HepG2 (cell line): Measurements from ENCODE around the gene NEFH. TPM values are rescaled to one million over a fixed set of nuclear protein-coding genes. Genes with fewer than 3 reads are reported as not detected.

ENCODE experiments used
- ATAC-seq: fragments of 200-7000 bp; cut with Tn5 transposase; 3 replicates; pipeline ENCODE4 v1.9.1; 2020; ENCODE audit warnings: mild to moderate bottlenecking, moderate library complexity
- BruUV-seq: library from RNA; stranded (reverse); fragments of 400-500 nt; replicated peaks from 2 replicates; lab custom pipeline; 2021; lab: Mats Ljungman, UMichigan
- CTCF ChIA-PET: fragments of 300-600 bp; formaldehyde crosslinking; extraction: SDS; loops from one replicate; lab custom pipeline; 2021; ENCODE audit warnings: low total read pairs, inconsistent platforms, low intra/inter-chr PET ratio; lab: Yijun Ruan, JAX
- POLR2A ChIA-PET: fragments of 350-600 bp; sonication (Branson Sonifier 250); formaldehyde crosslinking; loops from one replicate; lab custom pipeline; 2020; ENCODE audit warnings: antibody characterized with exemption, inconsistent platforms; lab: Yijun Ruan, JAX
- DNase-seq: peaks from one replicate; pipeline ENCODE4 v3.0.0-alpha.2; 2015; ENCODE audit warnings: low spot score
- FAIRE-seq: peaks from 3 replicates; lab custom pipeline; 2011; peaks lifted over from hg19 to GRCh38; lab: Jason Lieb, UNC
- H2AFZ ChIP-seq: one replicate; pipeline ENCODE4 v1.6.1; 2011; ENCODE audit warnings: low read length, inconsistent platforms
- H3K27ac ChIP-seq: fragments of 300-600 bp; 3 replicates; pipeline ENCODE4 v1.8.0; 2011; ENCODE audit warnings: mixed run types, mild to moderate bottlenecking, mixed read lengths, low read length, inconsistent platforms; ENCODE audit not compliant: insufficient read depth; ENCODE audit errors: extremely low read length
- H3K27me3 ChIP-seq, 2 experiments: fragments of 200-600 bp in 1 of 2; 2 replicates in 1 of 2; 3 replicates in 1 of 2; pipeline versions ENCODE4 v1.6.0 to v1.8.0; 2011; ENCODE audit warnings: low read length in 2 of 2, mild to moderate bottlenecking in 2 of 2, moderate library complexity in 2 of 2, inconsistent platforms in 1 of 2; ENCODE audit not compliant: insufficient read depth in 2 of 2, control insufficient read depth in 1 of 2
- H3K36me3 ChIP-seq, 2 experiments: fragments of 200-600 bp in 1 of 2; replicated peaks in 1 of 2; 2 replicates in 1 of 2; 3 replicates in 1 of 2; pipeline versions ENCODE4 v1.5.1 to v1.8.0; 2011; ENCODE audit warnings: low read length in 2 of 2, inconsistent platforms in 1 of 2; ENCODE audit not compliant: insufficient read depth in 2 of 2, control insufficient read depth in 1 of 2
- H3K4me1 ChIP-seq: 2 replicates; pipeline ENCODE4 v1.5.1; 2012; ENCODE audit warnings: low read length, inconsistent platforms; ENCODE audit not compliant: insufficient read depth
- H3K4me2 ChIP-seq: 2 replicates; pipeline ENCODE4 v1.6.0; 2011; ENCODE audit warnings: low read depth, low read length, inconsistent platforms
- H3K4me3 ChIP-seq, 3 experiments: fragments of 200-600 bp in 1 of 3; sonication (generic), shearing (Covaris generic) in 1 of 3; replicated peaks in 1 of 3; 2 replicates each; pipeline ENCODE4 v1.5.1; 2011 to 2016; ENCODE audit warnings: low read length in 3 of 3, inconsistent platforms in 2 of 3, low read depth in 2 of 3, mild to moderate bottlenecking in 2 of 3, control low read depth in 1 of 3, mixed read lengths in 1 of 3; ENCODE audit not compliant: insufficient read depth in 1 of 3
- H3K79me2 ChIP-seq: one replicate; pipeline ENCODE4 v1.6.1; 2011; ENCODE audit warnings: low read length, inconsistent platforms; ENCODE audit not compliant: insufficient read depth
- H3K9ac ChIP-seq: 2 replicates; pipeline ENCODE4 v1.6.0; 2011; ENCODE audit warnings: mild to moderate bottlenecking, low read depth, low read length, inconsistent platforms; ENCODE audit not compliant: insufficient read depth
- H3K9me3 ChIP-seq: 2 replicates; pipeline ENCODE4 v1.5.1; 2012; ENCODE audit warnings: mild to moderate bottlenecking, low read length
- H4K20me1 ChIP-seq: 2 replicates; pipeline ENCODE4 v1.6.0; 2011; ENCODE audit warnings: inconsistent platforms, mild to moderate bottlenecking, low read length, moderate library complexity; ENCODE audit not compliant: insufficient read depth
- EHMT2 ChIP-seq: fragments of 200-600 bp; sonication (generic); IDR thresholded peaks from 2 replicates; pipeline ENCODE4 v1.7.0; 2017; ENCODE audit warnings: antibody characterized with exemption, low read depth, low read length, borderline replicate concordance
- EP300 ChIP-seq, 3 experiments: sonication (generic) in 1 of 3; formaldehyde crosslinking in 1 of 3; IDR thresholded peaks; 2 replicates each; pipeline versions ENCODE4 v1.5.1 to v1.6.1; 2011 to 2020; ENCODE audit warnings: low read depth in 2 of 3, low read length in 2 of 3, borderline replicate concordance in 1 of 3, improper control_type of control experiment in 1 of 3, mild to moderate bottlenecking in 1 of 3, missing genetic modification reagents in 1 of 3, moderate library complexity in 1 of 3
- KDM6A ChIP-seq: IDR thresholded peaks from 2 replicates; pipeline ENCODE4 v1.6.1; 2016; ENCODE audit warnings: low read depth
- PRPF4 ChIP-seq: fragments of 200-400 bp; formaldehyde crosslinking; IDR thresholded peaks from 2 replicates; pipeline ENCODE4 v1.6.1; 2016; ENCODE audit warnings: low read length, low read depth; ENCODE audit not compliant: poor library complexity, severe bottlenecking
- SIX4 ChIP-seq: sonication (generic); formaldehyde crosslinking; IDR thresholded peaks from 2 replicates; pipeline ENCODE4 v1.4.0; 2020; ENCODE audit warnings: missing genetic modification reagents
- SMAD3 ChIP-seq: sonication (generic); formaldehyde crosslinking; IDR thresholded peaks from 2 replicates; pipeline ENCODE4 v1.4.0; 2020; ENCODE audit warnings: missing genetic modification reagents
- ZNF792 ChIP-seq: IDR thresholded peaks from 2 replicates; pipeline ENCODE4 v1.6.1; 2016
- ZSCAN30 ChIP-seq: sonication (generic); formaldehyde crosslinking; IDR thresholded peaks from 2 replicates; pipeline ENCODE4 v1.5.0; 2020; ENCODE audit warnings: mild to moderate bottlenecking, missing genetic modification reagents
- WGBS: methylation state at CpG from one replicate; pipeline ENCODE4 v1.1.6; 2017; ENCODE audit warnings: low lambda C conversion rate; 5-methylcytosine and 5-hydroxymethylcytosine counted together
- in situ Hi-C: cut with HindIII; loops from 2 replicates; pipeline ENCODE4 v1.10.0; 2017; ENCODE audit warnings: low pct_unique_long_range_greater_than_20kb; ENCODE audit not compliant: extremely low pct_ligation_motif_present
- intact Hi-C: fragments of 100-400 bp; cut with micrococcal nuclease; formaldehyde crosslinking; loops from one replicate; pipeline ENCODE4 v1.10.0; 2022; ENCODE audit not compliant: unreplicated experiment
- polyA plus RNA-seq, 8 experiments: library from polyadenylated mRNA; depleted of rRNA in 3 of 8; stranded (reverse) in 7 of 8; unstranded in 1 of 8; fragments of >200 nt; fragmentation: Illumina TruSeq in 4 of 8; extraction: Trizol in 4 of 8; gene quantifications; 2 replicates each; pipeline versions ENCODE4 v1.2.1 to v1.2.3, GENCODE V29; 2011 to 2016; ENCODE audit warnings: low read depth in 4 of 8, missing spikeins in 1 of 8, mixed read lengths in 1 of 8; ENCODE audit not compliant: insufficient read depth in 1 of 8
- total RNA-seq, 5 experiments: library from RNA; depleted of rRNA; stranded (reverse); fragments of >200 nt; fragmentation: Illumina TruSeq; extraction: Trizol; gene quantifications; 2 replicates each; pipeline ENCODE4 v1.2.3, GENCODE V29; 2016; ENCODE audit warnings: low read depth in 1 of 5
- TF ChIP-seq, protein P1 (sequence below): sonication (generic); formaldehyde crosslinking; IDR thresholded peaks from 2 replicates; pipeline ENCODE4 v1.8.0; 2022; ENCODE audit warnings: mild to moderate bottlenecking, missing genetic modification reagents, borderline replicate concordance
- TF ChIP-seq, protein P2 (sequence below): sonication (generic); formaldehyde crosslinking; IDR thresholded peaks from 2 replicates; pipeline ENCODE4 v1.4.0; 2020; ENCODE audit warnings: missing genetic modification reagents
- TF ChIP-seq, protein P3 (sequence below): IDR thresholded peaks from 2 replicates; pipeline ENCODE4 v1.6.1; 2016; ENCODE audit warnings: missing biosample characterization, missing genetic modification reagents, low read depth
- TF ChIP-seq, protein P4 (sequence below): sonication (generic); formaldehyde crosslinking; IDR thresholded peaks from 2 replicates; pipeline ENCODE4 v1.5.0; 2020; ENCODE audit warnings: missing genetic modification reagents

The NEFH gene
- total and polyA plus RNA-seq, 2 of the 13 experiments (the other 11 are each of a cell fraction or from before 2014, with no cell fraction given), result not detected

DNA sequence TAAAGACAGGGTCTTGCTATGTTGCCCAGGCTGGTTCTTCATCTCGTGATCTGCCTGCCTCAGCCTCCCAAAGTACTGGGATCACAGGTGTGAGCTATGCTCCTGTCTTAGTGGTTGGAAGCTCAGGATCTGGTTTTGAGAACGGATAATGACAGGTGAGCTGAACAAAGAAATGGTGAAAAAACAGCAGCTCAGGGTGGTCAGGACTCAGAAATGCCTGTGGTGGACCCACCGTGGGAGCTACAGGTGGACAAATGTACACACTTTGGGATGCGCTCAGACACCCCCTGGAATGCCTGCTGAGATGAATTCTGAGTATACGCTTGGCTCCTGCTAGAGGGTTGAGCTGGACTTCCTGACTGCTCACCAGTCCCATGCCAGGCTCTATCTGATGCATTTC, 32.1 kb upstream of the NEFH start:
- Histone ChIP-seq H3K27me3 (peaks cover 0 to 7% of the 10 kb centered on the region in 2 experiments; a peak in 1 of 5 replicates), H3K4me3 (no peak overlapping the region), H3K36me3 (no peaks in the 10 kb centered on the region), H4K20me1 (no peaks in the 10 kb centered on the region), H3K27ac (no peak overlapping the region), H3K9me3 (no peaks in the 10 kb centered on the region), H3K4me2 (no peak overlapping the region), H3K4me1 (no peaks in the 10 kb centered on the region), H2AFZ (no peak overlapping the region), H3K79me2 (no peaks in the 10 kb centered on the region), H3K9ac (no peak overlapping the region)
- 42% methylated on average over 4 of the region's 5 CpGs for WGBS
- FAIRE-seq, result no peak
- DNase-seq, result no peak
- no TSS peak for BruUV-seq
- intact Hi-C loops (no loop called here), in situ Hi-C loops (no loop called here)
- ATAC-seq, result no peak
- POLR2A ChIA-PET, result no interaction called here
- CTCF ChIA-PET, result no interaction called here
- TF ChIP-seq SMAD3 (no peak), KDM6A (CRISPR knock-in tag) (no peak), SIX4 (CRISPR knock-in tag) (no peak), PRPF4 (no peak), ZNF792 (CRISPR knock-in tag) (no peak), ZSCAN30 (CRISPR knock-in tag) (no peak), EHMT2 (no peak), EP300 (IDR thresholded peaks at IDR 0.05; ENCODE audit: low read depth in 2 of 2, low read length in 2 of 2) (no peak), EP300 (CRISPR knock-in tag; IDR thresholded peaks at IDR 0.05; ENCODE audit: borderline replicate concordance) (no peak)
- TF ChIP-seq, protein P1, sequence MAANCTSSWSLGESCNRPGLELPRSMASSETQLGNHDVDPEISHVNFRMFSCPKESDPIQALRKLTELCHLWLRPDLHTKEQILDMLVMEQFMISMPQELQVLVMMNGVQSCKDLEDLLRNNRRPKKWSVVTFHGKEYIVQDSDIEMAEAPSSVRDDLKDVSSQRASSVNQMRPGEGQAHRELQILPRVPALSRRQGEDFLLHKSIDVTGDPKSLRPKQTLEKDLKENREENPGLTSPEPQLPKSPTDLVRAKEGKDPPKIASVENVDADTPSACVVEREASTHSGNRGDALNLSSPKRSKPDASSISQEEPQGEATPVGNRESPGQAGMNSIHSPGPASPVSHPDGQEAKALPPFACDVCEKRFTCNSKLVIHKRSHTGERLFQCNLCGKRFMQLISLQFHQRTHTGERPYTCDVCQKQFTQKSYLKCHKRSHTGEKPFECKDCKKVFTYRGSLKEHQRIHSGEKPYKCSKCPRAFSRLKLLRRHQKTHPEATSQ (CRISPR knock-in tag), result no peak
- TF ChIP-seq, protein P2, sequence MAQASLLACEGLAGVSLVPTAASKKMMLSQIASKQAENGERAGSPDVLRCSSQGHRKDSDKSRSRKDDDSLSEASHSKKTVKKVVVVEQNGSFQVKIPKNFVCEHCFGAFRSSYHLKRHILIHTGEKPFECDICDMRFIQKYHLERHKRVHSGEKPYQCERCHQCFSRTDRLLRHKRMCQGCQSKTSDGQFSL (CRISPR knock-in tag), result no peak
- TF ChIP-seq, protein P3, sequence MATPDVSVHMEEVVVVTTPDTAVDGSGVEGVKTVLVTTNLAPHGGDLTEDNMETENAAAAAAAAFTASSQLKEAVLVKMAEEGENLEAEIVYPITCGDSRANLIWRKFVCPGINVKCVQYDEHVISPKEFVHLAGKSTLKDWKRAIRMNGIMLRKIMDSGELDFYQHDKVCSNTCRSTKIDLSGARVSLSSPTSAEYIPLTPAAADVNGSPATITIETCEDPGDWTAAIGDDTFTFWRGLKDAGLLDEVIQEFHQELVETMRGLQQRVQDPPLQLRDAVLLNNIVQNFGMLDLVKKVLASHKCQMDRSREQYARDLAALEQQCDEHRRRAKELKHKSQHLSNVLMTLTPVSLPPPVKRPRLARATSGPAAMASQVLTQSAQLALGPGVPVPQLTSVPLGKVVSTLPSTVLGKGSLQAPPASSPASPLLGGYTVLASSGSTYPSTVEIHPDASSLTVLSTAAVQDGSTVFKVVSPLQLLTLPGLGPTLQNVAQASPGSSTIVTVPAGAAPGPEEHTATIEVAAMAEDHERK (CRISPR knock-in tag), result no peak
- TF ChIP-seq, protein P4, sequence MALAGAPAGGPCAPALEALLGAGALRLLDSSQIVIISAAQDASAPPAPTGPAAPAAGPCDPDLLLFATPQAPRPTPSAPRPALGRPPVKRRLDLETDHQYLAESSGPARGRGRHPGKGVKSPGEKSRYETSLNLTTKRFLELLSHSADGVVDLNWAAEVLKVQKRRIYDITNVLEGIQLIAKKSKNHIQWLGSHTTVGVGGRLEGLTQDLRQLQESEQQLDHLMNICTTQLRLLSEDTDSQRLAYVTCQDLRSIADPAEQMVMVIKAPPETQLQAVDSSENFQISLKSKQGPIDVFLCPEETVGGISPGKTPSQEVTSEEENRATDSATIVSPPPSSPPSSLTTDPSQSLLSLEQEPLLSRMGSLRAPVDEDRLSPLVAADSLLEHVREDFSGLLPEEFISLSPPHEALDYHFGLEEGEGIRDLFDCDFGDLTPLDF (CRISPR knock-in tag), result no peak
